HuH-7.5 (cell line): ENCODE data around the gene SCRT2.
A peak's percentile ranks its signal among the peaks of the same experiment; 100 is the strongest.

ENCODE experiments used
- DNase-seq: peaks from one replicate; pipeline ENCODE4 v3.0.0; 2011; ENCODE audit warnings: low spot score

The SCRT2 gene

DNA sequence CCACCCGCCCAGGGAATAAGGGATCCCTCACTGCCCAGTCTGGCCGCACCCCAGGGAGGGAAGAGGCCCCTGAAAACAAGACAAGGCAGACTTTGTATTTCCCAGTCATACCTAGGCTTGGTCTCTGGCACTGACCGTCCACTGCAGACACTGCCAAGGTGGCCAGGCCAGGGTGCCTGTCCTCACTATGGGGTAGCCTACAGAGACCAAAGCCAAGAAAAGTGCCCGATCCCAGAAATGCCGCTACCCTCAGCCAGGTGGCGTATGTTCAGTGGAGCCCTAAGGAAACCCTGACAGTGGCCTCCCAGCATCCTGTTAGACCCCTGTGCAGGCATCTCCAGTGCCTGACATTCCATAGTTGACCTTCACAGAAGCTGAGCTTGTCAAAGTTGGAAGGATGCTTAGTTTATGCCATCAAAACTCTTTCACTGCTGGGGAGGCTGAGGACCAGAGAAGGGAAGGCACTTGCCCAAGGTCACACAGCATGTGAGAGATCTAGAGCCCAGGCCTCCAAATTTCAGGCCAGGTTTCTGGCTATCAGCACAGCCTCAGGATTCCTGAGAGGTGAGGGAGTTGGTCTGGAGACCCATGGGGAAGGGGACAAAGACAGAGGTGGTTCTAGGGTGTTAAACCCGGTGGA lies 2.5 kb downstream of the SCRT2 start:
- no peak for DNase-seq

DNA sequence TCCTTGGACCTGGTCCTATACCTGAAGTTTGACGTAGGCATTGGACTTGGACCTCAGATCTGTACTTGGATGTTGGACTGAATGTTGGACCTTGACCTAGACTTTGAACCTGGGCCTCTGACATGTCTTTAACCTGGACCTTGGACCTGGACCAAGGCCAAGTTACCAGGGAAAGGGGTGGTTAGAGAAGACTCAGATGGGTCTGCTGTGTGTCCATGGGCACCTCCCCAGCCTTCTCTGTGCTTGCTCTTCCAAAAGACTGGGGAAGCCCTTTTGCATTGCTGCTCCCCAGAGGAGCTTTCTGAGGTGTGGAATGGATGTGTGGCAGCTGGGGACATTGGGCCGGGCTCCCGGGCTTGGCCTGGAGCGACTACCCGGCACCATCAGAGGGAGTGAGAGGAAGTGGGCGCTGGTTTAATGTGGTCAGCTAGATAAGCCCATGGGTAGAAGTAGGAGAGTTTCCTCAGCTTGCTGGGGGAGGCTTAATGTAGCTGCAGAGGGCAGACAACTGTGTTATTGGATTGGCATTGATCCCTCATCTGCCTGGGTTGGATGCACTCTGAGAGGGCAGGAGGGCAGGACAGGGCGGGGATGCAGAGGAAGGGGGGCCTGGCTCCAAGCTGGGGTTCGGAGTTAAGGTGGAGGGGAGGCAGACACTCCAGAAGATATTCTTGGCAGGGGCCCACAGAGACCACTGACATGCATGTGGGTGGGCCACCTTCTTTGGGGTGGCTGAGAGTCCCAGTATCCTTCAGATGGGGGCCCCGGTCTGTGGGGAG lies 4.2 kb downstream of the SCRT2 start:
- no peak for DNase-seq

DNA sequence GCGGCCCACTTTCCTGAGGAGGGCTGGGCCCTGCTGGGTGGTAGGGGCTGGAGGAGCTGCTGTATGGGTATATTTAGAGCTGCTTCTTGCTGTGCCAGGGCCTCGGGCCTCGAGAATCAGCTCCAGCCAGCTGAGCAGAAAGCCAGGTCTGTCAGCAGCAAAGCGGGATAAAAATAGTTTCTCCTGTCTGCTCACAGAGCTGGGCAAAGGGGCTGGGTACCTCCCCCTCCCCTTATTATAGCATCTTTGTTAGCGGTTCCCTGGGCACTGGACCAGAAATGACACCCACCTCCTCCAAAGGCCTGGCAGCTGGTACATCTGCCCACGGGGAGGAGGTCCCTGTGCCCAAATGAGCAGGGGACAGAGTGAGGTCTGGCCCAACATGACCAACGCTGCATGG lies 6.0 kb downstream of the SCRT2 start:
- DNase-seq = no peak

DNA sequence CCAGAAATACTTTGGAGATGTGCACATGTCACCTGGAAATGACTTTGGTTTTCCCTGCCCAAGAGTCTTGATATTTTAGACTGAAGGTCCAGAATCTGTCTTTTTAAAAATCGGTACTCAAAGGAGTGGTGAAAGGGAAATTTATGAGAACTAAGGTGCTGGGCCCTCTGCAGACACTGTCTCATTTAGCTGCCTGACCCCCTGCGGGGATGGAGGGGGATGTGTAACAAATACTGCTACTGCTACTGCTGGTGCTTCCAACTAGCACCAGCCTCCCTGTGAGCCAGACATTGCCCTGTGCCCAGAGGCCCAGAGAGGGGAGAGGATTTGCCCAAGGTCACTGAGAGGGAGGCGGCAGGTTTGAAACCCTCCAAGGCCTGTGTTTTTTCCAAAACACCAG lies 7.0 kb downstream of the SCRT2 start:
- no peak for DNase-seq

DNA sequence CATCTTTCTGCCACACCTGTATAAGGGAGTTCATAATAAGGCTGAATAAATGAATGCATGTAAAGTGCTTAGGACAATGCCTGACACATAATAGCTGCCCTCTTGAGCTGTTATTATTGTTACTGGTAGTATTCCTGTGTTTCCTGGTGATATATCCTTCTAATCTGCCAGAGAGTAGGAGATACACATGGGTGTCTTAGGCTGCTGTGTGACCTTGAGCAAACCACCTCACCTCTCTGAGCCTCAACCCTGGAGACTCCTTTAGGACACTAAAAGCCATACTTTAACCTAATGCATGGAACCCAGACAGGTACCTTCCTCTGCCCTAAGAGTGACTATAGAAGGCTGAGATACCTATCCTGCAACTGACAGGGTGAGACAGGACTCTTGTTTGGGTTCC lies 7.6 kb downstream of the SCRT2 start:
- DNase-seq = no peak

DNA sequence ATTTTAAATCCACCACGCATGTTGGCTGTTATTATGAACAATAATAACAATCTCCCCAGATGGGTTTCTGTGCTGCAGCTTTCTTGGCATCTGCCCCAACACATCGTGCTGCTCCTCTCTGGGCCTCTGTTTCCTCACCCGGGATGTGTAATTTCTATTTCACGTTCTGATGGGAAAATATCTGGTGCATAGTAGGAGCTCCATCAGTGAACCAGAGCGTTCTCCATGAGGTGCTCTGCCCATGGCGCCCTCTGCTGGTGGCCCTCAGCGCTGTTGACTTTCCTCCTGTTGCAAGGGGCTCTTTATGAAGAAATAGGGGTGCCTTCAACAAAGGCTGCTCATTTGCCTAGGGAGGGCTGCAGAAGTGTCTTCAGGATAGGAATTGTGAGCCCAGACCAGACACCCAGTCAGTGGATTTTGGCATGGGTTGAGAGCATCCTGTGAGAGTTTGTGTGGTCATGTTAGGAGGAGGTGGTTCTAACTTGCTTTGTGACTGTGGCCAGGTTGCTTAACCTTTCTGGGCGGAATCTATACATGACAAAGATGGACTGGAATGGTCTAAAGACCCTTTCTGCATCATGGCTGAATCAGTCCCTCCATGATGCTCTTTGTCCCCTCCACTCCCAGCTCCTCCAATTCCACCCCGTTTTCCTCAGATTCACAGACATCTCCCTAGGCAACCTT lies 8.1 kb downstream of the SCRT2 start:
- DNase-seq = peak; percentile 77

DNA sequence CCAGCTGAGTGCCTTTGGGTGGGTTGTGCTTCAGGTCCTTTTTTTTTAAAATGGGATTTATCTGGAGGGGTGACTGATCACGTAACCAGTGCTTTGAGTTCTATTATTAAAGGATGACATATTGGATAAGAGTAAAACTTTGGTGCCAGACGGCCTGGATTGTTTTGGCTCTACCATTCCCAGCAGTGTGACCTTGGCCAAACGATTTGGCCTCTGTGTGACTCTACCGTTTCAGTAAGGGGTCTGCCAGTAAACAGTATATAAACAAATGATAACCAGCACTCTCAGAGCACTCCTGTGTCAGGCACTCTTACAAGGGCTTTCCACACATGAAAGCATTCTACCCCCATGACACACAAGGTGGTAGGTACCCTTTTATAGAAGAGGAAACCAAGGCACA lies 8.7 kb downstream of the SCRT2 start:
- no peak for DNase-seq

DNA sequence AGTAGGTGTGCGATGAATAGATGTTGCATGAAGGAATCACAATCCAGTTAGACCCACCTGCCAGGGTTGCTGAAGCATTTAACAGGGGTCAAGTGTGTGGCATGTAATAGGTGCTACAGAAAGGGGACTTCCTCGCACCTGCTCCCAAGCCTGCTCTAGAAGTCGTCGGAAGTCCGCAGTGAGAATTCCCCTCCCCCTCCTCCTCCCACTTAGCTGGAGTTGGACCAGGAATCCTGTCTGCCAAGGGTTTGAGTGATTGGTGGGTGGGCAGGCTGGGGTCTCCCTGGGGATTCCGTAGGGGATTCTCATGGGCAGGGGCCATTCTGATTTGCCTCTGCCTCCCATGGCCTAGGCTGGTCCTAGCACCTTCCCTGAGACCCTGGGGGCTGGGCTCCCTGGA lies 10.3 kb downstream of the SCRT2 start:
- DNase-seq = no peak

DNA sequence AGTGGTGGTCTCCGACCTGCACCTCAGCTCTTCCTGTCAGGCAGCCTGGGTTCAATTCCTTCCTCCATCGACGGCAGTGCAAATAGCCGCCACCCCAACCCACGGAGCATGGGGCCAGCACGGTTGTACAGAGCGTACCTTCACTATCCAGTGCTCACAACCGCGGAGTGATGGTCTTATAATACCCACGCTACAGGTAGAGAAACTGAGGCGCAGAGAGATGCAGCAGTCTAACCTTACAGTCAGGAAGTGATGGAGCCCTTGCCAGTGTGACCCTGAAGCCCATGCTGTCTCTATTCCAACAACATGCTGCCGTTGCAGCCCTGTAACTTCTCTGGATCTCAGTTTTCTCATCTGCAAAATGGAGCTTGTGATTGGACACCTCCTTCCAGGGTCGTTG lies 11.0 kb downstream of the SCRT2 start:
- no peak for DNase-seq

DNA sequence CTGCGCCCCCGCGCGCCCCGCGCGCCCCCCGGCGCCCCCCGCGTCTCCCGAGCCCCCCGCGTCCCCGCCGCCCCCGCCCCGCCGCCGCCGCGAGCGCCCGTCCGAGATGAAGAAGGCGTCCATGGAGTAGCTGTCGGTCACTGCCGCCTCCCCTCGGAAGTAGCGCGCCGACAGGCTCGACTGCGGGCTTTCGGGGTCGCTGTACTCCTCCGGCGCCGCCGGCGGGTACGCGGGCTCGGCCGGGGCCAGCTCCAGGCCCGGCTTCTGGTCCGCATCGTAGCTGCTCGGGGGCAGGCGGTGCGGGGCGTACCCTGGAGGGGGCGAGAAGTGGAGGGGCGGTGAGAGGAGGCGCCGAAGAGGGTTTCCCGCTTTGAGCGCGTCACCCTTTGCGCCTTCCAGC lies 11.5 kb downstream of the SCRT2 start:
- DNase-seq = no peak

DNA sequence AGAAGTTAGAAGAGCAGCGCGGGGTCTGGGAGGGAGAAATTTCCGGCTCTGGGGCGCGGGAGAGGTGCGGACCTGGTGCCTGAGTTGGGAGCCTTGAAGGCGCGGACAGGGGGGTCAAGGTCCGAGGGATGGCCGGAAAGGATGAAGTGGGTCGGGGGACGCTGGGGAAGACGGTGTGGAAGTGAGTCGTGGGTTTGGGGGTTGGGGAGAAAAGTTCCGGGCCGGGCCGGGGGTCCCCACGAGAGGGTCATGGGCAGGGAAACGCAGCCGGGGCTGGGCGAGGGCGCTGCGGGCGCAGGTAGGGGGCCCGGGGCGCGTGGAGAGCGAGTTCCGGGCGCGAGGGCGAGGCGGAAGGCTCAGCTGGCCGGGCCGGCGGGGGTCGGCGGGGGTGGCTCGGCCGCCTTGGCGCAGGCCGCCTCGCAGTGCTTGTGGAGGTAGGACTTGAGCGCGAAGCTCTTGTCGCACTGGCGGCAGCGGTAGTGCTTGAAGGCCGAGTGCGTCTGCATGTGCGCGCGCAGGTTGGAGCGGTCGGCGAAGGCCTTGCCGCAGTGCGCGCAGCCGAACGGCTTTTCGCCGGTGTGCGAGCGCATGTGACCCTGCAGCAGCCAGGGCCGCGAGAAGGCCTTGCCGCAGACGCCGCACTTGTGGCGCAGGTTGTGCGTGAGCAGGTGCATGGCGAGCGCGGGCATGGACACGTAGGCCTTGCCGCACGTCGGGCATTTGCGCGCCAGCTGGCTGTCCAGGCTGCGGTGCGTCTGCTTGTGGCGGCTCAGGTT lies 12.1 kb downstream of the SCRT2 start:
- DNase-seq = no peak

DNA sequence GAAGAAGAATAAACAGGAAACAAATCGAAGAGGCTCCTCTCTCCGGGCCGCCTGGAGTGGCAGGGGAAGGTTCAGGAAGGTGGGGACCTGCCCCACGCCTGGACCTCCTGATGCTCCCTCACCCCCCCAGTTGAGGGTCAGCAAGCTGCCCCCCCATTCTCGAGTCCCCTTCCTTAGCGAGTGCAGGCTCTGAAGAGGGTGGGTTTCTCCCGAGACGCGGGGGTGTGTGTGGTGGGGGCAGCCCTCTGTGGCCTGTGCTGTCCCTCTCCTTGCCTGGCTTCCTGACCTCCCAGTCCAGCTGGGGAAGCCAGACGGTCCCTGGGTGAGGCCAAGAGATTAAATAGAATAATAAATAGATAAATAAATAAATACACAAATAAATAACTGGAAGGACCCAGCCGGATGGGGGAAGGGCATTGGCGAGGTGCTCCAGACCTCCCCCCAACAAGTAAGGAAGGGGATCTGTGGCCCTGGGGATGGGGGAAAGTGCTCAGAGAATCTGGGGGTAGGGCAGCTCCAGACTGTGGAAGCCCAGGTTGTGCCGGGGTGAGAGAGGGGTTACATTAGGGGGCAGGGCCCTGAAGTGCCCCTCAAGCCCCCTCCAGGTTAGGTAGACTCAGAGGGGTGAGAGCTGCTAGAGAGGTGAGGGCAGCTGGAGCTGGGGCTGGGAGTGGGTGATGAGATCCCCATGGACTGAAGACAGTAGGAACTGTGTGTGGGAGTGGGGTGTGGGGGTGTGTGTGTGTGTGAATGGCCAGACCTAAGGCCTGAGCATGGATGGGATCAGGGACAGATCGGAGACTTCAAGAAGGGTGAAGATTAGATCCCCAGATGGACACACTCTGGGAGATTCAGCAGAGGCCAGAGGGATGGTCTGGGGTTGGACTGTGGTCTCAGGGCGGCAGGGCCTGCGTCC lies 13.1 kb downstream of the SCRT2 start:
- no peak for DNase-seq

DNA sequence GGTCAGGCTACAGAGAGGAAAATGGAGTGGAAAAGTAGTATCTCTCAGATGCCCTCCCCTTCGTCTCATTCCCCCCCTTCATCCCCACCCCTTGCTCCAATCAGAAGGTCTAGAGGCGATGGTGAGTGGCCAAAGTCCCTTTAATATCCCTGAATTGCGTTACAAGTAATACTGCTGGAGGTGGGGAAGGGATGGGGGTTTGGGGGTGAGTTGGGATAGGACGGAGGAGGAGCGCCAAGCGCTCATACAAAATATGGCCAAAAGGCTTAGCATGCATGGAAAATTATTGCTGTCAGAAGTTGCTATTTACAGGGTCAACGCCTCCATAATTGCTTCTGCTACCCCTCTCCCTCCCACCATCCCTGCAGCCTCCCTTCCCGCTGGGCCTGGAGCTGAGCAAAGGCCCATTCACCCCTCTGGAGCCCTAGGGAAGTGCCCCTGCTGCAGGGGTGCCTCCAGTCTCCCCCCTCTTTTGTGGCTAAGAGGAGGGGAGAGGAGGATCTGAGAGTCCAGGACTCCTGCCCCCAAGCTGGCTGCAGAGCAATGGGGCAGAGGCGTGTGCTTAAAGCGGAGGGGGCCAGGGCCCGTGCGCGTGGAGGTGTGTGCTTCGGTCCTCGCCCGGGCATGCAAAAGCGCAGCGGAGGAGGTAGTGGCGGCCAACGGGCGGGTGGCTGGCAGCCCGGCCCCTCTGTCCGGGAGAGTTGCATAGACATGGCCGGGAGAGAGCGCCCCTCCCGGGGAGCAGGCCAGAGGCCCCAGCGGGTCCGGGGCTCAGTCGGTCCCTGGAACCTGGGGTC lies 13.9 kb downstream of the SCRT2 start:
- DNase-seq = no peak

DNA sequence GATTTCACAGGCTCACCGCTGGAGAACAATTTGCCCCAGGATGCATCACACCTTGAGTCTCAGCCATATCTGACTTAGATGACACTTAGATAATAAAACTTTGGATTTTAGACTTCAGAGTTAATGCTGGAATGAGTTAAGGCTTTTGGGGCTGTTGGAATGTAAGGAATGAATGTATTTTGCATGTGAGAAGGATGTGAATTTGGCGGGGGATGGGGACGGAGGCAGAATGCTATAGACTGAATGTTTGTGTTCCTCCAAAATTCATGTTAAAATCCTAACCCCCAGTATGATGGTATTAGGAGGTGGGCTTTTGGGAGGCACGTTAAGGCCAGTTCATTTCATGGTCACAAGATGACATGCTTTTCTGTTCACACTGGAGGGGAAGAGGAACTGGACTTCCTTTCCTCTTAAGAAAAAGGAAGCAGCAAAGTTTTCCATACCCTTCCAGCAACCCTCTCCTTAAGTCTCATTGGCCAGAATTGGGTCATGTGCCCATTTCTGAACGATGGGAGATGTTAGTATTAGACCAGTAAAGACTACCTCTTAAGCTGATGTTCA lies 16.8 kb downstream of the SCRT2 start:
- DNase-seq = no peak

DNA sequence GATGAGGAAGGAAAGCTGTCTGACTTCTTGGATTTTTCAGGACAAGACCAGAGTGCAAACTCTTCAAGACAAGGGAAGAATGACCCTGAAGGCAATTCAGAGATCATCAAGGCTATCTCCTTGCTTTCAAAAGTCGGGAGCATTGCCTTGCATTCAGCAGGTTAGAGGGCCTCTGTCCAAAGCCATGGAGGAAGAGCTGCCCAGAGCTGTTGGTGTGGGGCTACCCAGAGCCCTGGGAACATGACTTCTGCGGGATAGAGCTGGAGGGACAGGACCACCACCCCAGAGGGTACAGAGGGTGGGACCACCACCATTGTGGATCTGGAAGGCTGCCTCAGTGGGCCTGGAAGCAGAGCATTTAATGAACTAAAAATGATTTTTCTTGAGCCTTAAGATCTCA lies 17.4 kb downstream of the SCRT2 start:
- DNase-seq = no peak

DNA sequence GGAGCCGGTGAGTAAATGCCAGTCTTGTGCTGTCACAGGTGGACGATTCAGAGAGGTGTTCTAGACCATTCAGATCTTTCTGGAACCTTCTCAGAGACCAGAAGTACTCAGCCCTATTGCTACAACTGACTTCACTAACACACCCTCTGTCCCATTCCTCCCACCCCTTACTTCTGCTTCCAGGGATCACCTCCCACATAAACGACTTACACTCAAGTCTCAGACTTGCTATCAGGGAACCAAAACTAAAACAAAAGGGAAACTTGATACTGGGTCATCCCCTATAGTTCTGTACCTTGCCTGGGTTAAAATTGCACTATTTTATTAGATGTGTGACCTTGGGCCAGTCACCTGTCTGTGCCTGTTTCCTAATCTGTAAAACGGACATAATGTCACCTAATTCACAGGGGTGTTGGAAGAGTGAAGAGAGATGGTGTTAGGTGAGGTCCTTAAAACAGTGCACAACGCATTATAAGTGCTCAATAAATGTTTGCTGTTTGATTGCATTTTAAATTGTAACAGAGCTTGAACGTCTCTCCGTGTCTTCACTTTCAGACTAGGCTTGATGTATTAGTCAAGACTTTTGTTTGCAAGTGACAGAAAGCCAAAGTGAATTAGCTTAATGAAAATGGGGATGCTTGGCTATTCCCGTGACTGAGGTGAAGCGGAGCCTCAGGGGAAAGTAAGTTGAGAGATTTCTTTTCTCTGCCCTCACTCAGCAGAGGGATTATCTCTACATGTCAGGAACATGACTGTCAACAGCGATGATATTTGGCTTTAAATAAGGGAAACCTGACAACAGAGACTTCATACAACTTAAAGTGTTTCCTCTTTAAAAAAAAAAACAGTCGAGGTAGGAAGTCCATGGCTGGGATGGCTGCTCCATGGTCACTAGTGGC lies 19.6 kb downstream of the SCRT2 start:
- DNase-seq = no peak

DNA sequence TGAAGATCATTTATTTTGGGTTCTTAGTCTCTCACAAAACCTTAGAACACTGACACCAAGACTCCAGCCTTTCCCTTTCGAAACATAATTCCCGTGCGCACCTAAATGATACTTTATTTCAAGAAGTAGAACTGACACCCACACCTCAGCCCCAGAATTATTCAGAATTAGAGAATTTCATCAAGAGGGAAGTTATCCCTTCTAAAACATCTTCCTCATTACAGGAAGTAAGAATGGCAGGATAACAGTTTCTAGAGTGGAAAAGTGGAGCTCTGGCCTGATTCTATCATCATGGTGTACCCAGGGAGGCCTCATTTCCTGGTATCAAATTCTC lies 21.2 kb downstream of the SCRT2 start:
- DNase-seq = no peak

DNA sequence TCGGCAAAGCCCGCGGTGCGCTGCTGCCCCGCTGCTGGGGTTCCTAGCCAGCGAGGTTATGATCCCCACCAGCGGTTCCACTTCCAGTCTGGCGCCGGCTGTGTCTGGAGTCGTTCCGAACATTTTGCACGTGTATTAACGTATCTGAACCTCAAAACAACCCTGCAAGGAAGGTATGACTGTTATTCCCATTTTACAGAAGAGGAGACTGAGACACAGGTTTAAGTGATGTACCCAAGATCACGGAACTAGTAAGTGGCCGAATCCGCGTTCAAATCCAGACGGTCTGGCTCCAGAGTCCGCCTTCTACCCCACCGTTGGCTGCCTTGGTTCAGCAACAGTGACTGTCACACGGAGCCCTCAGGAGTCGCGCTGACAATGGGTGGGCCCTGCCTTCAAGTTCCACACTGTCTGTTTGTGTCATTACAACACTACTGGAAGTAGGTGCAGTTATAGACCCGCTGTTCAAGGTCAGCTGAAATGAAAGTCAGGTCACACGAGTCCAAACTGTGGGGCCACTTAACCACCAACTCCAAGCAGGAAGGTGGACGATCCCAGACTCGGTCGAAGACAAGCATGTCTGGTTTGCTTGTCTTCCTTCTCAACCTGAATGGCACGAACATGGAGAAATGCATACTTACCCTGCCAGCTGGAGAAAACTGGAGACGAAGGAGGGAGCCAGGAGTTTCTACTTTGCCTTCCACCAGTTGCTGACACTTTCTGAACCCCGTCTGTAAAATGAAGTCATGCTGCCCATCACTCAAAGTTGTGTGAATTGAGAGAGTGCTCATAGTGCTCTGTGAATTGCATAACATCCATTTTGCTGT lies 21.8 kb downstream of the SCRT2 start:
- no peak for DNase-seq
